NCI-H1048 (cell line): Measurements from ENCODE around the gene GRK3.

Experiments
- DNase-seq: peaks from one replicate; lab custom pipeline; 2025; lab: John Stamatoyannopoulos, UW

The GRK3 gene

DNA sequence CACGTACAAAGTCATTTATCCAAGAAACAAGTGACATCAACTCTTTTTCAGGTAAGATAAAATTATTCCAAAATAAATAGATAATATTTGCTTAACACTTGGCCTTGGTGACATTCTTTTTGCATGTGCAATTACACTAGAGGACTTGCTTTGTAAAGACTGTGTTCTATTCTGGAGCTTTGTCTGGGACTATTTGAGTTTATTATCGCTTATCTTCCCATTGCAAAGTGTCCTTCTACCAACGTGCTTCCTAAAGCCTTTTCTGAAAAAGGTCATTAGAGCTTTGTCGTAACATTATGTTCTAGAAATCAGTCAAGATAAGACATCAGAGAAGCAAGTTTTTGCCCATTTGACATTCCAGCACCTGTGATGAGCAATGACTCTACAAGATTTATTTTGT lies 99.2 kb downstream of the GRK3 start:
- DNase-seq, result no peak

DNA sequence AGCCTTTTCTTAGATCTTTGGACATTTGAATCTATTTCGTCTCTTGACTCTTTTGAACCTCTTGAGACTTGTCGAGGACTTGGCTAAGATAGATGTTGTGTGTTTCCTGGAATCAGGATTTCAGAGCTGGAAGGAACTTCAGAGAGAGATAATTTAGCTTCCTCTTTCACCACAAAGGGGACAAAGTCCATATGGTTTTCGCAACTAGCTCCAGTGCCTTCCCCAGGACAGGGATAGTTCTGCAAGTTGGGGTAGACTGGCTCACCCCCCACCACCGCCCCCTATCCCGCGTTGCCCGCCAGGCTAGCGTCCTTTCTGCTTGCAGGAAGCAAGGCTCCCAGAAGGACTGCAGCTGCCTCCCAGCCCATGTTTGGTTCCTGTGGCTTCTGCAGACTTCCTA lies 101.8 kb downstream of the GRK3 start:
- DNase-seq, result no peak

DNA sequence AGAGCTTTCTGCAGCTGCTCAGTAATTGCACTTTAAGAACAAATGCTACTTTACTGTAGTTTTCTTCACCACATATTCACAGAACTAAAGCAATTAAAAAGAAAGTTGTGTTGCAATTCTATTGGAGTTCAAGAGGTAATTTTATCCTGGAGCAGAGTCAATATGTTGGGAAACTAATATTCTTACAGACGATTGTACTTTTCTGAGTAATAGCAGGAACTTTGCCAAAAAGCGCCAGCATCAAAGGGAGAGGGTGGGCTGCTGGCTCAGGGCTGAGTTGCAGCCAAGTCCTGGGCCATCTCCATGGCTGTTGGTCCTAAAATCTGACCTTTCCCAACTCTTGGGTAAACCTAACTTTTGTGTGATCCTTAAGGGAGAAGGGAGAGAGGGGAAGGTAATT lies 104.0 kb downstream of the GRK3 start:
- DNase-seq, result no peak

DNA sequence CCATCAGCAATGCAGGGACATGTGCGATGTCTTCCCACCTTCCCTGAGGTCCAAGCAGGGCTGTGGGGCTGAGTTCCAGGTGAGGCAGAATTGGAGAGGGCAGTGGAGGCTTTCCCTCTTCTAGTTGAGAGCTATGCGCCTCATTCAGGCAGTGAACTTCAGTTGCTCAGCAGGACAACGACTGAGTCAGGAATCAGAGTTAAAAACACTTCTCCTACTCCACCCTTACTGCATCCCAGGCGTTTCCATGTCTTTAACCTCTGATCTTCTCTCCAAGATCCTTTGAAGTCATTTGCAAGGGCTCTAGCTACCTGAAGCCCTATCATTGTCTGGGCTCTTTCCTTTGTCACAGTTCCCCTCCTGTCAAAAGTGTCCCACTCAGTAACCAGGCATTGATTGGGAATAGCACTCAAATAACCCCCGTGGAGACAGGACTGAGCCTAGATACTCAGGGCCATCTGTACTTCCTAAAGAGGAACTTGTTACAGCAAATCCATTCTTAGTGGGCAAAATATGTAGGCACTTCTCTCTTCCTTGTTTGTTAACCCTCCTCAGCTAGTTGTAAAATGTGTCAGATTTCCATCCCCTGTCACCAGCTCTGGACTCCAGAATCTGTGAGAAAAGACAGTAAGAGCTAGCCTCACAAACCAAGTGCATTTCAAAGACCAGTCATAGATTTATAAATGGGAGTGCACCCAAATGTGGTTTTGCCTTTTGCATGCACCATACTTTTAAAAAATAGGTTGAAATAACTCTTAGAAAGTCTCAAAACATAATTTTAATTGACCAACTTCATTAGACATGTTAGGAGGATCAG lies 105.0 kb downstream of the GRK3 start:
- DNase-seq, result no peak

DNA sequence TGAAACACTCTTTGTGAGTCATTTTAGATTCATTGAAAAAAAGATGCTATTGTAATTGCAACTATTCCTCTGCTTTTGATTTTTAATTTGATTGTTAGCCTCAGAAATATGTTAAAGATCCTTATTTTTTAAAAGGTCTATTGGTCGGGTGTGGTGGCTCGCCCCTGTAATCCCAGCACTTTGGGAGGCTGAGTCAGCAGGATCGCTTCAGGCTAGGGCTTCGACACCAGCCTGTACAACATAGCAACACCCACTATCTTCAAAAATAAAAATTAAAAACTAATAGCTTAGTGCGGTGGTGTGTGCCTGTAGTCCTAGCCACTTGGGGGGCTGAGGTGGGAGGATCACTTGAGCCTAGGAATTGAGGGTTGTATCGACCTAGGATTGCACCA lies 105.6 kb downstream of the GRK3 start:
- no peak for DNase-seq

DNA sequence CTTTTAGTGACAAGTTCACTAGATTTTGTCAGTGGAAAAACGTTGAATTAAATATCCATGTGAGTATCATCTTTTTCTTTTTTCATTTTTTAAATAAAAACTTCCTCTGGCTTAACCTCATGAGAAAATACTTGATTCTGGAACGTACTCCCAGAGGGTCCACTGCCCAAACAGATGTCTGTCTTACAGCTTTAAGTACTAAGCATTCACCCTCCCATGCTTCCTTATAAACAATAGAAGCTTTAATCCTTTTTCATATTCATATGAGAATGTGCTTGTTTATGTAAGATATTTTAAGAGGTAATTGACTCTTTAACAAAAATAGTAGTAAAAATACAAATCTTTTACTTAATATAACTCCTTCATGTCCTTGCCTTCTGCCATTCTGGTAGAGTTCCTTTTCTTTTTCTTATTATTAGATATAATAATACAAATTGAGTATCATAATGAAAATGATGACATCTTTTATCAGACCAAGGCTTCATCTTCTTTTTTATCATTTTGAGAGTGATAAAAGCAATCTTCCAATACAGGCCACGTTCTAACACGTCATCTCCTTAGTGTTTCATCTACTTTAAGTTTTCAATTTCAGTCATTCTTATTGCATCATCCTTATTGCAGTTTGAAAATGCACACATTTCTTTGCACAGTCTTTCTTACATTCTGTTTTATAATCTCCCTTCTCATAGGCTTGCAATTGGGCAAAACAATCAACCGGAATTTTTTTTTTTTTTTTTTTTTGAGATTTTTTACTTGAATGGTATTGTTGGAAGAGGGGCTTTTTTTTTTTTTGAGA lies 108.0 kb downstream of the GRK3 start:
- DNase-seq, result no peak

DNA sequence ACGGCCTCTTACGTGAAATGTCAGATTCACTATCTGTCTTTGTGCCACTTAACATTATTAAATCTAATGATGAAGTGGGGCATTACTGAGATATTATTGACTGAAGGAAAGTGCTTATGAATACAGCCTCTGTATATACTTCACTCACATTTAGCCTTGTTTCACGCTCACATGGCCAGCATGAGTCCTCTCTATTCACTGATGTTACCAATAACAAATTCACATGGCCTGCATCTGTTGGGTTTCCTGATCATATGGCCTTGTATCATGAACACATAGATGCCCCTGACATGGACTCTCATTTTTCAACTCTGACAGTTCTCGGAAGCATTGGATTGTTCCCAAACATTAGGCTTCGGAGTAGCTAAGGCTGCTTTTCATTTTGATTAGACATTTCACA lies 109.2 kb downstream of the GRK3 start:
- DNase-seq, result no peak

DNA sequence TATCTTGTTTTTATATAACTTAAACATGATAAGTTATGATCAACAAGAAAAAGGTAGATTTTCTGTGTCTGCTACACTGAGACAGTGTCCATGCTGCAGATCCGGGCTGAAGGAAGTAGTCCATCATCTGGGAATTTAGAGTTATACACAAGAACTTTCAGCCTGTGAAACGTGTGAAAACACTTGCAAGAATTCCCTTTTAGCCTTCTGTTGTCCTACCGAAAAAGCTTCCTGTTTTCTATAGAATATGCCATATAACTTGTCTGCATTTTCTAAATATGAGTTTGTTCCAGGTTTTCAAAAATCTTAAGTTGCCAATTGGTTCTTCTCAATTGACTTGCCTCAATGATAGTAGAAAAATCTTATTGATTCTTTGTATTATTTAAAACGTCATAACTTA lies 113.2 kb downstream of the GRK3 start:
- DNase-seq, result no peak

DNA sequence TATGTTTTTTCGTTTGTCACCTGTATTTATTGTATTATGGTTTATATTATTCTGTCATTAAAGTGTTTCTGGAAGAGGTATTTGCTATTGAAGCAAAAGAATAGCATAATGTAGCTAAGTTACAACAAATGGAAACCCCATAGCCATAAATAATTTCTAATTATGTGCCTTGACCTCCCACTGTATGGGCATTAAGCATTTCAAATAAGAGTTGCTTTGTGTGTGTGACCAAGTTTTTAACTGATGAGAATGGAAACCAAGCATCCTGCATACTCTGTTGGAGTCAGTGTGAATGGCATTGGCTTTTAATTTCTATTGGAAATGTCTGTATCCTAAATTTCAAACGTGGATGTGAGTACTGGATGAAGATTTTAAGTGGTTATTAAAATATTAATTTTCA lies 115.6 kb downstream of the GRK3 start:
- DNase-seq, result no peak

DNA sequence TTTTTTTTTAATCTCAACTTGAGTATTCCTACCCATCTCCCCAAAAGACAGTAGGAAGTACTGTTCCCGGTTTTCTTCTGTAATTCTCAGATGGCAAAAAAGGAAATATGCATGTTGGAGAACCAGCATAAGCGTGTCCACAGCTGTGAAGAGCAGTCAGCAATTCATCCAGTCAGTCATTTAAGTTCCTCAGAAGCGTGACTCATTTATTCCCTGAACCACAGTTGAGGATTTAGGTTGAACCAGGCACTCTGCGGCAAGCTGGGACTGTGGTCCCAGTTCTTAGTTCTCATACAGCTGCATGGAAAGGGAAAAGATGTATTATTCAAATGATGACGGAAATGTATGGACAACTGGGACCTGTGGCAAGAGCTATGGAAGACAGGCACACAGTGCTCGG lies 116.5 kb downstream of the GRK3 start:
- no peak for DNase-seq

DNA sequence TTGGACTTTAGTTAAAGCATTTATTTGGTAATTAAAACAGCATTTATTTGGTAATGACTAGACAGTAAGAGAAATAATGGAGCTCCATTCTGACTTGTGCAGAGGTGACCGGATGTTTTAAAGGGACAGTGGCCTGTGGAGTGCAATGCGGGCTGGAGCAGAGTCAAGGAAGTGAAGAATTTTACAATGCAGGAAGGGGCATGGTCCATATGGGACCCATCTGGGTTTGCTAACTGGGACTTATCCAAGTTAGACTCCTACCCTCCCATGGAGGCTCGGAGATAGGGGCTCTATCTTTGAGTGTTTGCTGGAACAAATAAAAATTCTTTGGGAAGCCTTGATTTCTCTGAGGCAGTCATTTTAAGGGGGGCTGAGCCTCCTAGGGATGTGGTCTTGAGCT lies 117.6 kb downstream of the GRK3 start:
- no peak for DNase-seq

DNA sequence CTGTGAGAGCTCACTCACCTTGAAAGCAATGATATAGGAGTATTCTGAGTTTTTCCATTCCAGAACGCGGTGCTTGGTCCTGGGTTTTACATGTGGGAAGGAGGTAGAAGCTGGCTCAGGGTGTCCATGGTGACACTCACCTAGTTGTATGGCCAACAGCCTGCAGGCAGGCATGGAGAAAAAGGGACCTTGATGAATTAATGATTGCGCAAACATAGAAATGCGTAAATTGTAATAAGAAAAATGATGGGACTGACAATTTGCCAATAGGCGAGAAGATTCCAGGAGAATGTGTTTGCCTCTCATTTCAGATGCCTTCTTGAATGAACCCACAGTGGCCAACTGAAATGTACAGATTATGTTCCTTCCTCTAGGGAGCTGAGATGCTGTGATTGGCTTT lies 124.2 kb downstream of the GRK3 start:
- no peak for DNase-seq

DNA sequence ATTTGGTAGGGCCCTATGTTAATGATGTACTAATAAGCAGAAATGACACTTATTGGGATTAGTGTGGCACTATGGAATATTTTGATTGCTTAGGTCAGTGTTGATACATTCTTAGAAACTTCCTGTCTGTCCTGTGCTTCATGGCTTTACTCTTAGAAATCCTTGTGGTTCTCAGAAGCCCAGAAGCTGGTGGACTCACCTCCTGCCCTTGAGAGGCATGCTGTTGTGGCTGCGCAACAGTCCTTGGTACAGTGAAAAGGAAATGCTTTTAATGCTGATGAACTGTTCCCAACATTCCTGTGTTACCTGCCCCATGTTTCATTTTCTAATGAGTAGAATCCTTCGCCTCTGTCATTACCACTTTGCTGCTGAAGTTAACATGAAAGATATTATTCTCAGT lies 125.2 kb downstream of the GRK3 start:
- no peak for DNase-seq

DNA sequence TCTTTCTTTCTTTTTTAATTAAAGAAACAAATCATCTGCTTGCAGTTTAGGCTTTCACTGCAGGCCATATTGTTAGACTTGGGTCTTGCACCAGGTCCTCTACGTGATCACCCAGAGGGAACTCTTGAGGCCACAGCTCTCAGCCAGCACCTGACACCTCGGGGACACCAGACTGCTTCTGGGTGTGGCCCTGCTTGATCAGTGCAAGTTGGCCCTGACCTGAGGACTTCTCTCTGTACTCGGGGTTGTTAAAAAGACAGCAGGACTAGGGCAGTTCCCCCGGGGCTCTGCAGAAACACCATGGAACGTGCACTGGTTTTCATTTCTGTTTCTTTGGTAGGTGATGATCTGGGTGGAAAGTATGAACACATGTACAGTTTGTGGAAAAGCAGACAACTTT lies 126.3 kb downstream of the GRK3 start:
- DNase-seq, result no peak

DNA sequence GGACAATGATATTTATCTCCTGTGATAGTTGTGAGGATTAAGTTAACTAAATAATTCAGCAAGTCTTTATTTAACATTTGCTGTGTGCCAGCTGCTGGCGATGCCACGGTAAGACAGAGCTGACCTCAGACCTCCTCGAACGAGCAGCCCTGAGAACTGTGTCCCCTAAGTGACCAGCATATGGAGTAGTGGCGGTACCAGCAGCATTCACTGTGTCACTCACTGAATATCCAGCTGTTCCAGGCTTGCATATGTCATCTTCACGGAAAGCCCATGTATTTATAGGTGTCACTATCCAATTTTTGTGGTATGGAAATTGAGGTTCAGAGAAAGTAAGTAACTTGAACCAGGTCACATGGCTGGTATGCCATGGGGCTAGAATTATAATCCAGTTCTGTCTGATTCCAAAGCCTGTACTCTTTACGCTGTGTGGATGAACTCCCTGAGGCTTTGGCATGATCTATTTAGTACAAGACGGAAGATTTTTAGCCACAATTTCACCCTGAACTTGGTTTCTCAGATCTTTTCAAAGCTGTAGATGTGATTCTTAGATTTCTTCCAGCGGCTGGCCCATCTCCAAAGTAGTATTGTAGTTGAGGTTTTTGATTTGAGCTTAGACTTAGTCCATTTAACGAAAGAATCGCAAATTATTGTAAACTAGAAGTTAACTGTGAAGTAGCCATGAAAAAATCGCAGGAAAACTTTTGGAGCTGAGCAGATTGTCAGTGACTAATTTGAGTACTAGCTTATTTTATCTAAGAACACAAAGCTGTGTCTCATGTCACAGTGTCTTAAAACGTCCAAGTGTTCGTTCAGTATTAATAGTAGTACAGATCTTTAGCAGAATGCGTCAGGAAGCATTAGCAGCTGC lies 128.2 kb downstream of the GRK3 start:
- DNase-seq, result no peak

DNA sequence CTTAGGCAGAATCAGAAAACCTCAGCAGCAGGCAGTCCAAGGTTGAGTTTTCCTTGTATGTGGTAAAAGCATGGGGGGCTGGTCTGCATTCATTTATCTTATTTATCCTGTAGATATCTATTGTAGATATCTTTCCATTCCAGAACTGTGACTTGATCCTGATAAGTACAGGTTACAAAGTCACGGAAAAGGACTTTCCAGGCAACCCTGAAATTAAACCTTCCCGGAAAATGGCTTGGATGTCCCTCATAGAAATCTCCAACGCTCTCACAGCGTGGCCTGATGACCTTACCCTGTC lies 128.7 kb downstream of the GRK3 start:
- no peak for DNase-seq

DNA sequence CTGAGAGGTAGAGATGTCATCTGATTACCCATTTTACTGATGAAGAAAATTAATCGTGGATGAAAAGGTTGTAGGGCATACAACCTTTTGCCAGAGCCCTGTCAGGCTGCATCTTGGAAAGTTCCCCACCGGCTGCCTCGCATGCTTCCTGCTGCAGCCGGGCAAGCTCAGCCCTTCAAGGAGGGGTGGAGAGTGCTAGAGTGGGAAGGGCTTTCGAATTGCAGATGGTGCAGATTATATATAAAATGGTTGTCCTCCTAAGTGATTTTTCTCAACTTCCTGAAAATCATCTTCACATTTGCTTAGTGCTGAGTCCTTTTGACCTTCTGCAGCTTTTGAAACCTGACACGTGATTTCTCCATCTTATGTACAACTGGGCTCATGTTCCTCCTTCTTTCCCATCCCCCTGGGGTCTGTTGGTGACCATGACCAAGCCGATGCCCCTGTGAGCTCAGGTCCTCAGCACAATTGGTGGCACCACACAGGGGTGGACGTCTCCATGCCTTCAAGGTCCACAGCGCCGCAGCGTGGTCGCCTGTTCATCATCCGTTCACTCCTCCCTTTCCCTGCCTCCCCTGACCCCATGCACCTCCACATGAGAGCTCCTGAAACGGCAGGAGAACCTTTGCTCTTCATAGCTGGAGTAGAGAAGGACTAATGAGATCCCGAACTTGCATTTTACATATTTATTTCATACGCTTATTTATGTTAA lies 129.9 kb downstream of the GRK3 start:
- DNase-seq, result no peak

DNA sequence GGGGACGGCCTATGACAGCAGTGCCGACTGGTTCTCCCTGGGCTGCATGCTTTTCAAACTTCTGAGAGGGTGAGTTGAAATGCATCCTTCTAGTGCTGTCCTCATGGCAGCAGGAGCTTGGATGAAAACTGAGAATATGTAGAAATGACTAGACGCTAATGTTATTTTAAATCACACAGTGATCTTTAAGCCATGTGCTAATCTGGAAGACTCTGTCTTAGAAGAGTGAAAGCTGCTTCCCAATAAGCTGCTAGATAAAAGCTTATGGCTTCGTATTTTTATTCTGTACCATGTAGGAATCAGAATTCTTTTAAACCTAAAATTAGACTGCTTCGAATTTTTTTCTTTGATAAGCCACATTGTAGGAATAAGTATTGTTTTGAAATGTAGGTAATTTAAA lies 130.7 kb downstream of the GRK3 start:
- no peak for DNase-seq

DNA sequence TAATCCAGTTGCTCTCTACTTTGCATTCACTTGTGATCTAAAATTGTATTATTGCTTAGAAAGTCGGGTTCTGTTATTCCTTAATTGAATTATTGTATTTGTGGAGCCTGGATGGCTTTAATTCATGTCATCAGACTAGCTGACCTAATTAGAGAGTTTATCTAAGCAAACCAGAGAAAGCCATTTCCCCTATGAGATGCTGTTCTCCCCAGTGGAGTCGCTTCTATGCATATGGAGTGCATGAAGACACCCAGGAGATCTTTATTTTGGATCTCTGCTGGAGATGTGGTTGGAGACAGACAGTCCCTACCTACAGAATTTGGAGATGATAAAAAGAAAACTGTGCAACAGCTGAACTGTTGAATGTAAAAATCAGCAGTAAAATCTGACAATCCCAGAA lies 132.3 kb downstream of the GRK3 start:
- no peak for DNase-seq

DNA sequence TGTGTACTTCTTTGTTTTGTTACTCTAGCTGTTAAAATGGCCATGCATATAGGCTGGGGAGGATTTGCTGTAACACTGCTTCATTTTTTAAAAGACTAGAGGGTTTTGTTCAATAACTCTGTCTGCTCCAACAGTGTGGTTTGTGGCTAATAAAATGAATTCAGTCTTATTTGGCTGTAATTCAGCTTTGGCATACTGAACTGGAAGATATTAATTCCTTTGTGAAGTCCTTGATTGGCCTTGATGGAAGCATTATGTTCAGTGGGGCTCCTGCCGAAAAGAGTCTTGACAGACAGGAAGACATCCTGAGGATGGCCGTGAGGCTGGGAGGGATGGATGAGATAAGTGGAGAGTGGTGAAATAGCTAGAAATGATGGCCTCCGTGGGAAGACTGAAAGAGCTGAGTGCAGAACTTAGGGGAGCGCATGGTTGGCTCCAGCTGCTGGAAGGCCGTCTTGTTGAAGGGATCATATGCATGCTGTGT lies 132.7 kb downstream of the GRK3 start:
- no peak for DNase-seq

DNA sequence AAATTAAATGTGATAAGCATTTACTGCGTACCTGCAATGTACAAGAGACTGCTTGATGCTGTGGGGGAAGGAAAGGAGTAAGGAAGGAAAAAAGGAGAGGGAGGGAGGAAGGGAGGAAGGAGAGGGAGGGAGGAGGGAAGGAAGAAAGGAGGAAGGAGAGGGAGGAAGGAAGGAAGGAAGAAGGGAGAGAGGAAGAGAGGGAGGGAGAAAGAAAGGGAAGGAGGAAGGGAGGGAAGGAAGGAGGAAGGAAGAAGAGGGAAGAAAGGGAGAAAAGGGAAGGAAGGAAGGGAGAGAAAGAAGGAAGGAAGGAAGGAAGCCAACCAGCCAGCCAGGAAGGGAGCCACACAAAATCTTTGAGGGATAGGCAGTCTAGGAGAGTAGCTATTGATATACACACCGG lies 133.5 kb downstream of the GRK3 start:
- DNase-seq, result no peak

DNA sequence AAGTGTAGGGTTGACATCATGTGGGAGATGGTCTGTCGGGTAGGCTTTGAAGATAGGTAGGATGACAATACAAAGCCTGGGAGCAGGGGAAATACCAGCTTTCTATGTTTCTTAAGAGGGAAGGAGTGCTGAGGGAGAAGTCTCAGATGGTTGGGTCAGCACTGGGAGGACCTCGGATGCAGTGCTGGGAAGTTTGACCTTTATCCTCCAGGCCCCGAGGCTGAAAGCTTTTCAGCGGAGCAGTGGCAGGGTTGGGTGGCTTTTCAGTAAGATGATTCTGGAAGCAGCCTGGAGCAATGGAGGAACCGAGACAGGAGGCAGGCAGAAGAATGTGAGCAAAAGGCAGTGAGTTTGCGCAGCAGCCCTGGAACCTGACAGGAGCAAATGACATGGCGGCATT lies 134.0 kb downstream of the GRK3 start:
- DNase-seq, result no peak
